GM18519 (cell line): ENCODE data around the gene F11.
"Not testable (repeated sequence)": the region's sequence is repeated elsewhere in the genome, so short reads cannot be mapped to it uniquely, and the experiment has no call there.

Experiments used
- ATAC-seq: cut with Tn5 transposase; IDR thresholded peaks from one replicate; pipeline ENCODE4 v1.9.1; 2021; ENCODE audit warnings: mild to moderate bottlenecking, moderate library complexity; ENCODE audit not compliant: unreplicated experiment, low FRiP score

F11 gene

DNA sequence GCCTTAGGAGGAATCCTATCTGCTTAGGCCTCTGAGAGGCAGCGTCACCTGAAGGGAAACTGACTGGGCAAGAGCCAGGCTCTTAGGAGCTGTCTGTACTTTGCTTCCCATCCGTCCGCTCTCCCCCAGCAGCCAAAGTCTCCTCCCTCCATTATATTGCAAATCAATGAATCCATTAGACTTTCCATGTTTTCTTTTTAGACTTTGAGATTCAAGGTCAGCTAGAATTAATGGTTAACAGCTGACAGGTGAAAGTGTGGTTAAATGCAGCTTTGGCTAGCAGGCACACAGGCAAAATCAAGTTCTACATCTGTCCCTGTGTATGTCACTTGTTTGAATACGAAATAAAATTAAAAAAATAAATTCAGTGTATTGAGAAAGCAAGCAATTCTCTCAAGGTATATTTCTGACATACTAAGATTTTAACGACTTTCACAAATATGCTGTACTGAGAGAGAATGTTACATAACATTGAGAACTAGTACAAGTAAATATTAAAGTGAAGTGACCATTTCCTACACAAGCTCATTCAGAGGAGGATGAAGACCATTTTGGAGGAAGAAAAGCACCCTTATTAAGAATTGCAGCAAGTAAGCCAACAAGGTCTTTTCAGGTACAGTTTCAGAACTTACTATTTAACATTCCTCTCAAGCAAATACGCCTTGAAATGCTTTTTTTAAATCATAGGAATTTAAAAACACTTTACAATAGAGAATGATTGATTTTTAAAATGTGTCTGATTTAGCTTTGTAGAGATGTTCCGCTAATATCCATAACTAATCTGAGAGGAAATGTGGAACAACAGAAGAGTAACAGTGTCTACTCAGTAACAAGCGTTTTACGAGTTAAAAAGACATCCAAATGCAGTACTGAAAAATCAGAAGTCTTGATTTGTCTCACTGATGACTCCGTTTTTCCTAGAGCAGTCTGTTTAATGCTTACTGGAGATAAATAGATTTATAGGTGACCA, at the start of gene F11:
Gene F11 (plus strand): TSS at position 507 of the 970 bp plus-strand sequence. CDS start 948 bp downstream, outside the sequence.
- ATAC-seq: no peak

GRCh38 chr4:186216465-186217024, 49.4 kb upstream of the F11 start:
- no peak for ATAC-seq

DNA sequence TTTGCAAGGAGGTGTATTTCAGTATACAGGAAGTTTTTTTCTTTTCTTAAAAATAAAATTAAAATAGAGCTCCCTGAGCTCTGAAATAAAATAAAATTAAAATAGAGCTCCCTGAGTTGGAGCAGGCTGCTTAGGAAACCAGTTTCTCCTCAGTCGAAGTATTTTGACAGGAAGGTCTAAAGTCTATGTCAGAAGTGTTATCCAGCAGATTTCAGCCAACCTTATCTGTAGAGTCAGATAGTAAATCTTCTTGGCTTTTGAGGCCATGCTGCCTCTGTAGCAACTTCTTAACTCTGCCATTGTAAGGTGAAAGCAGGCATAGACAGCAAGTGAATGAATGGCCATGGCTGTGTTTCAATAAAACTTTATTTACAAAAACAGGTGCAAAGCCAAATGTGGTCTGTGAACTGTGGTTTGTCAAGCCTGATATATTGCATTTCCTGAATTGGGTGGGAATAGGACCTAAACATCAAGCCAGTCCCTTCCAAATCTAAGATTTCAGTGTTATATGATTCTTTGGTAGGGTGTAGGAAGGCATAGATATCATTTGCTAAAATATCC, 48.2 kb upstream of the F11 start:
- ATAC-seq: no peak

GRCh38 chr4:186221624-186222023, 44.4 kb upstream of the F11 start:
- no peak for ATAC-seq

- no peak for ATAC-seq
Observed at GRCh38 chr4:186225848-186226247, 40.1 kb upstream of the F11 start.

DNA sequence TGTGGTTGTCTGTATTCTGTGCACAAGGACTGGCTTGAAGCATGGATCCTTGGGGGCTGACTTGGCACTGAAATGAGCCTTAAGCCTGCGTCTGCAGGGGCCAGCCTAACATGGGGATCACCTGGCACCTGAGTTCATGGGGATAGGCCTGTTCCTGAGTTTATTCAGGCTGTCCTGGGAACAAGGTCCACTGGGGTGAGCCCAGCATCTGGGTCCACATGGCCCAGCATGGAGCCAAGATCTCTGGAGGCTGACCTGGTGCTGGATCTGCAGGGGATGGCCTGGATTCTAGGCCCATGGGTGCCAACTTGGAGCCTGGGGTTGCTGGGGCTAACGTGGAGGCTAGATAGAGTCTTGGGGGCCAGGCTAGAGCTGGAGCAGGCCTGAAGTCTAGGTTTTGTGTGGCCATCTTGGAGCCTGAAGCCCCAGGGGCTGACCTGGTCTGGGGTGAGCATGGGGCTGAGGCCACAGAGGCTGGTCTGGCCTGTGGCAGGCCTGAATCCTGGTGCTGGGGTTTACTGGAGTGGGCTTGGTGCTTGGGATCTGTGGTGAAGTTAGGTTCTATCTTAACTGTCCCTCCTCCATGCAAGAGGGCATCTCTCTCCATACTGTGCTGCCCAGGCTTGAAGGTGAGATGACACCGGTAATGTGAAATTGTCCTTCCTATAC, 39.3 kb upstream of the F11 start:
- ATAC-seq: no peak

GRCh38 chr4:186227221-186227620, 38.8 kb upstream of the F11 start, which contains the start of gene KLKB1:
TSS of gene KLKB1 (plus strand) at chr4:186227507. CDS start at chr4:186228196, 689 bp downstream.
- ATAC-seq: no peak

DNA sequence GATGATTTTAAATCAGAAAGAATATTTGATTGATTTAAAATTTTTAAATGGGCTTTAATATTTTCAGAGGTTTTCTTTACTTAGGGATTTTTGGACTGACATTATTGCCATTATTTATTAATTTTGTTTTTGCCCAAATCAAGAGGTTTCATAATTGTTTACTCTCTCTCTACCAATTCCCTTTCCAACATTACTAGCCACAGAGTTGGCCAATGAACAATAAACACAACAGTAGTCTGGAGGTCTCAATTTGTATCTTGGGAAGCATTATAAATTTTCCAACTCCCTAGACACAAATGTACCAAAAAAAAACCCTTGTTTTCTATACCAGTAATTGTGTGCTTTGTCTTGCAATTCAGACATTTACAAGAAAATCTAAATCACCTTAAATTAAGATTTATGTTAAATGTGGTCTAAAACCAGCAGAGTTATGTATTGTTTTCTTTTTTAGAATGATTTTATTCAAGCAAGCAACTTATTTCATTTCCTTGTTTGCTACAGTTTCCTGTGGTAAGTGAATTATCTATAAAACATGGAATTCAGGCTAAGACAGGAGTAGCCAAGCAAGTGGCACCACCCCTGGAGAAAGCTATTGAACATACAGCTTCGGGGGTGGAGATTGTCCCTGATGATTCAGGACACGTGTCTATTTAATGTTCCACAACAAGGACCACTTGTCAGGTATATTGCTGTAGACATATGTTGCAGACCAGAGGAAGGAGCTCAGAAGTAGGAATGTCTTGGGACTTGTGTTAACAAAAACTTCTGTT, 38.1 kb upstream of the F11 start:
- ATAC-seq: no peak

DNA sequence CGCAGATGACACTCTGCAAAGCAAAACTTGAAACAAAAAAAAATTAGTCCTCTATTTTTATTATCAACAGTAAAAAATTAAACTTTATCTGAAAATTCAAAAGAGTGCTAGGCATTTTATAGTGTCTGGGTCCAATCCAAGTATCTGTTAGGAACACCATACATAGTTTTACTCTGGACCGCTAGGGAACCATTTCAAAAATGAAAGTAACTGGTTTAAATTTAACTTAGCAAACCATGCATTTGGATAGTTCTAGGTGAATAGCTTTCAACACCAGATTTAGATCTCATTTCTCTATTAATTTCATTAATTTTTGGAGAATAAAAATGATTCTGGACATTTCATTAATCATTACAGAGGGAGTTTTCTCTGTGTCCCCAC, 37.5 kb upstream of the F11 start:
- ATAC-seq: no peak

DNA sequence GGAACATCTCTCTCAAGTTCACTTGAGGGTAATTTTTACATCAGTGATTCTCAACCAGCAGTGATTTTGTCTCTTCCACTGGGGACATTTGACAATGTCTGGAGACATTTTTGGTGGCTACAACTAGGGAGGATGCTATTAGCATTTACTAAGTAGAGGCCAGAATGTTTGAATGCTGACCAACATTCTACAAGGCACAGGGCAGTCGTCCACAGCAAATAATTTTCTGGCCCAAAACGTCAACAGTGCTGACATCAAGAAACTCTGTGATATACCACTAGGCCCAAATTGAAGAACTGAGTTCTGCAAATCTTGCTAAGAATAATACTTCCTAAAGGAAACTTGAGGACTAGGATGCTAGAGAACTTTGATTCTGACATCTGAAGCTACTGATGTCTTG, 31.6 kb upstream of the F11 start:
- ATAC-seq: no peak

DNA sequence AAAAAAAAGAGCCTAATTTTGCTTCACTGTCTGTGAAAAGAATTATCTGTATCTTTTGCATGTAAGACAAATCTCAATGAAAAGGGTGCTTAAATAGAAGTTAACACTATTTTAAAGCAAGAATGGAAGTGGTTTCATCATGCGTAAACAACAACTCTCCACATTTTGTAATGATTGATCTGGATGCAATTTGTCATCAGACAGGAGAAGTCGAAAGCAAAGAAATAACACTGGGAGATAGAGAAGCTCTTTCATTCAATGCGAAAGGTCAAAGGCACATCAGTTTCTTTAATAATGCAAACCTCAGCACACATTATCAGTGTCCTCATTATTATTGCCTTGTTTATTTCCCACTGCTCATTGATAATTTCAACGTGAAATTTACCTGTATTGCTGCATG, 29.9 kb upstream of the F11 start:
- ATAC-seq: no peak

DNA sequence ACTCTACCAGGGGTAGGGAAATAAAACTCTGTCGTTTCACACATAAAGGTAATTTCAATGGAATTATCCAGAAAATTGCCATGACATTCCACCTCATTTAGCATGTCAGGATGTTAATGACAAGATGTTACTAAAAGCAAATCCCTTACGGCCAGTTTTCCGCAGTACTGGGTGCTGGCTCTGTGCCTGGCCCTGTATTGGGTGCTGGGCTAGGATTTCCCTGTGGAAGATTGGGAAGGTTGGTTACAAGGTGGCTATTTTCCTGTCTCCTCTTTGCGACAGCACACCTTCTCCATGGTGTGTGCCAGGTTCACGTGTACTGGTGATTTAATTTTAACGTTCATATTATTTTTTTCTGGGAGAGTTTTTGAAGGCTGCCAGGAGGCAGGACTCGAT, 25.5 kb upstream of the F11 start:
- ATAC-seq: no peak

- no peak for ATAC-seq
Observed at GRCh38 chr4:186240848-186241491, 25.0 kb upstream of the F11 start.

GRCh38 chr4:186241616-186242015, 24.4 kb upstream of the F11 start:
- ATAC-seq: no peak

- not testable (repeated sequence) for ATAC-seq
Observed at GRCh38 chr4:186242031-186242430, 24.0 kb upstream of the F11 start.

GRCh38 chr4:186243331-186243730, 22.7 kb upstream of the F11 start:
- no peak for ATAC-seq

DNA sequence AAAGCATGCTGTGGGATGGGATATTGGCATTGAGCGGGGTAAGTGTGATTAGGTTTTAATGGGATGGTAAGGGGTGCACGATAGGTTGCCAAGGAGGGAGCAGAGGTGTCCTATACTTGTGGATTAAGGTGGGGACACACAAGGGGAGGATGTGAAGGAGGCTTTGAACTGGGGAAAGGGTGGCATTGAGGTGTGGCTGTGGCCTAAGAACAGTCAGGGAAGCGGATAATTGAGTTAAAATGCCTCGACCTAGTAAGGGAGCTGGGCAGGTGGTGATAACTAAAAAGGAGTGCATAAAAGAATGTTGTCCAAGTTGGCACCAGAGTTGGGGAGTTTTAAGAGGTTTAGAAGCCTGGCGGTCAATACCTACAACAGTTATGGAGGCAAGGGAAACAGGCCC, 21.2 kb upstream of the F11 start:
- ATAC-seq: no peak

DNA sequence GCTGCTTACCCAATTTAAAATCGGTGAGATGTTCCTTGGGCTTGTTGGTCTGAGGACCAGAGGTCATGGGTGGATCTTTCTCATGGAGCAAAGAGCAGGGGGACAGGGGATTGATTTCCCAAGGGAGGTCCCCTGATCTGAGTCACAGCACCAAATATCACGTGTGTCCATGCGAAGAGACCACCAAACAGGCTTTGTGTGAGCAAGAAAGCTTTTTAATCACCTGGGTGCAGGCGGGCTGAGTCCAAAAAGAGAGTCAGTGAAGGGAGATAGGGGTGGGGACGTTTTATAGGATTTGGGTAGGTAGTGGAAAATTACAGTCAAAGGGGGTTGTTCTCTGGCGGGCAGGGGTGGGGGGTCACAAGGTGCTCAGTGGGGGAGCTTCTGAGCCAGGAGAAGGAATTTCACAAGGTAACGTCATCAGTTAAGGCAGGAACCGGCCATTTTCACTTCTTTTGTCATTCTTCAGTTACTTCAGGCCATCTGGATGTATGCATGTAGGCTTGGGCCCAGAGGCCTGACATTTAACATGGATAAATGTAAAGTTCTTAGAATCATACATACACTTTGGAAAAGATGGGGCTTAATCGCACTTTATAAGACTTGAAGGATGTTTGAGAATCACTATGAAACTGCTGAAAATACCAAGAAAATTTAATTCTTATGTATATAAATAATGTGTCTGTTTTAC, 18.8 kb upstream of the F11 start:
- not testable (repeated sequence) for ATAC-seq

- ATAC-seq: no peak
Observed at GRCh38 chr4:186248643-186249042, 17.3 kb upstream of the F11 start.
